ENCODE measurements around the gene RNLS.

Gene RNLS

DNA sequence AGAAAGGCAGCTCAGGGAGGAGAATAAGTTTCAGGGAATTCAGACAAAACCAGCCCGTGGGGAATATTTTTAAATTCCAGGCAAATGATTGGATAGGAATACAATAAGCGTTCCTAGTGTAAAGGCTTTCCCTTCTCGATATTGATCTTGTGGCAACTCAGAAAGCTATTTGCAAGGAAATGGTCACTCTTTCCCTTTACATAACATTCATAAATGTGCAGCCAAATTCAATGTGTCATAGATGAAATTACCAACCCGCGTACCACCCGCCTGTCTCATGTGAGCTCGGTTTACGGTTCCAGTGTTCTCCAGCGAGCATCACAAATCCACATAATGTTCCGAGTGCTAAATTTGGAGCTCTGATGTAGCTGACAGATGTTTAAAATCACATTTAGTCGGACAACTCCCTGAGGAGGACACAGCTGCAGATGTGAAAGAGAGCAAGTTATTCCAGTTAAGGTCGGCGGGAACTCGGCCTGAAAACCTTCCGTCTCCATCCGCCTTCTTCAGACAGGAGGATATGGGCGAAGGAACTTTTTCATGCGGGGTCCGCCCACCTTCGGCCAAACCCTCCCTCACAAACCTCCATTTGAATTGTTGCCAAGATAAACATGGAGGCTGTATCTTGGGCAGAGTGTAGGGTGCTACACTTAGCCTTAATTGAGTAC lies 327.0 kb downstream of the RNLS start:
- no peak for DNase-seq (ENCODE audit: low read depth)
- TF ChIP-seq, protein P1, sequence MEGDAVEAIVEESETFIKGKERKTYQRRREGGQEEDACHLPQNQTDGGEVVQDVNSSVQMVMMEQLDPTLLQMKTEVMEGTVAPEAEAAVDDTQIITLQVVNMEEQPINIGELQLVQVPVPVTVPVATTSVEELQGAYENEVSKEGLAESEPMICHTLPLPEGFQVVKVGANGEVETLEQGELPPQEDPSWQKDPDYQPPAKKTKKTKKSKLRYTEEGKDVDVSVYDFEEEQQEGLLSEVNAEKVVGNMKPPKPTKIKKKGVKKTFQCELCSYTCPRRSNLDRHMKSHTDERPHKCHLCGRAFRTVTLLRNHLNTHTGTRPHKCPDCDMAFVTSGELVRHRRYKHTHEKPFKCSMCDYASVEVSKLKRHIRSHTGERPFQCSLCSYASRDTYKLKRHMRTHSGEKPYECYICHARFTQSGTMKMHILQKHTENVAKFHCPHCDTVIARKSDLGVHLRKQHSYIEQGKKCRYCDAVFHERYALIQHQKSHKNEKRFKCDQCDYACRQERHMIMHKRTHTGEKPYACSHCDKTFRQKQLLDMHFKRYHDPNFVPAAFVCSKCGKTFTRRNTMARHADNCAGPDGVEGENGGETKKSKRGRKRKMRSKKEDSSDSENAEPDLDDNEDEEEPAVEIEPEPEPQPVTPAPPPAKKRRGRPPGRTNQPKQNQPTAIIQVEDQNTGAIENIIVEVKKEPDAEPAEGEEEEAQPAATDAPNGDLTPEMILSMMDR (IDR thresholded peaks at IDR 0.05; ENCODE audit: control insufficient read depth, insufficient read depth, low read depth, low read length, missing control alignments), result no peak
- H3K4me3 ChIP-seq (ENCODE audit: control insufficient read depth, low read depth, low read length), result no peak overlapping the region

DNA sequence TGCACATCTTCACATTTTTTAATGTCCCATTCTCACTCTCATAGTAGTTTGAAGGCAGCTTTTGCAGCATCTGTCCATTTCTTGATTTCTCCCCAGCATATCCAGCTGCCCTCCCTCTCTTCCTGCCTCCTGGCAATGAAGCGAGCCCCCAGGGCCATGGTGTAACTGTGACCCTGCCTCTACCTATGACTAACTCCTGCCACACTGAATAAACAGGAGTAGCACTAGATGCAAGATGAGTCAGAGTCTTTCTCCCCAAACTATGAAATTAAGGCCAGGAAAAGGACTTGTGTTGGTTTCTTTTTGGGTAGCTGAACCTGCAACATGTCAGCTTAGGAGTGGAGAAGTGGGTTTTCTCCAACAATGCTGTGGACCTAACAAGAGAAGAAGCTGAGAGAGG lies 329.0 kb downstream of the RNLS start:
- DNase-seq (ENCODE audit: low read depth), result peak; percentile 57
- TF ChIP-seq, protein P1 (IDR thresholded peaks at IDR 0.05; ENCODE audit: control insufficient read depth, insufficient read depth, low read depth, low read length, missing control alignments), result no peak

DNA sequence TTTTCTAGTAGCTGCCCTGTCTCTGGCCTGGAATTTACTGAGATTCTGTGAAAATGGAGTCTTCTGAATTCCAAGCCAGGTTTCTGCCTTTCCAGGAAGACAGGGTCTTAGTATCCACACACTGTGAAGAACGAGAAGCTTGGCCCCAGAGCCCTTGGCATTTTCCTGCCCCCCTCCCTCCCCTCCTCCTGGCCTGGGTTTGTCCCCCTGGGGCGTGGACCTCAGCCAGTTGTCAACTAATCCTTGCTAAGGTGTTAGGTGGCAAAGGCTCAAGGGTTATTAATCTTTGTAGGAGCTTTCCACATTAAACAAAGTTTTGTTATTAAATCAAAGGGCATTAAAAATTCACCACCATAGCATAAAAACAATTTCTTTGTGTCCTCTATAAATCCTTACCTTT lies 329.5 kb downstream of the RNLS start:
- DNase-seq (ENCODE audit: low read depth), result no peak
- TF ChIP-seq, protein P1 (IDR thresholded peaks at IDR 0.05; ENCODE audit: control insufficient read depth, insufficient read depth, low read depth, low read length, missing control alignments), result no peak
- no peak overlapping the region for H3K4me3 ChIP-seq (ENCODE audit: control insufficient read depth, low read depth, low read length)

More for the DNA sequence above, 329.0 kb downstream of the RNLS start:
- H3K4me3 ChIP-seq (ENCODE audit: control insufficient read depth, low read depth, low read length), result no peak overlapping the region

DNA sequence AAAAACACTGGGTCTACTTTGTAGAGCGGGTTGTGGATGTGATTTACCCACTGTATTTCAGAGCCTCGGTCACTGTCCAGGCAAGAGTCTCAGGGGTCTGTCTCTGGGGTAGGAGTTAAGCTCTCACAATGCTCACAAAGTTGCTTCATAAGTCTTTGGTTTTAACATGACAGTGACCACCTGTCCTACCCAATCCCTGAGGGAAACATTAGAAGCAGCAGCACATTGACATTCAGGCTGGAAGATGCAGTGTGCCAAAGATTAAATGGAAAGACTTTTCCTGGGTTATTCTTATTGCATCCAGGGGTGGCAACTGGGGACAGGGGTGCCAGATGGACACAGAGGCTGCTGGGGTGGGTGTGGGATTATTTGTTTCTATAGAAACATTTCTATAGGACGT lies 330.0 kb downstream of the RNLS start:
- no peak overlapping the region for H3K4me3 ChIP-seq (ENCODE audit: control insufficient read depth, low read depth, low read length)

DNA sequence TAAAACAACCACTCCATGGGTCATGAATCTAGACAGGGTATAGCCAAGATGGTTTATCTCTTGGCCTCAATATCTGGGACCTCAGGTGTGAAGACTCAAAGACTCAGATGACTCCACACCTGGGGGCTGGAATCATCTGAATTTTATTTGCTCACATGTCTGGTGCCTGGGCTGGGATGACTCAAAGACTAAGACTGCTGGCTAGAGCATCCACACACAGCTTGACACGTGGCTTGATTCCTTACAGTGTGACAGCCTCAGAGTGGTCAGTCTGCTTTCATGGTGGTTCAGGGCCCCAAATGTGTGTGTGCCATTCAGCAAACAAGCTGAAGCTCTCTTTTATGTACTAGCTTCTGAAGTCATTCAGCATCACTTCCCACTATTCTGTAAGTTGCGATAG lies 333.7 kb downstream of the RNLS start:
- H3K4me3 ChIP-seq (ENCODE audit: control insufficient read depth, low read depth, low read length), result no peak overlapping the region
- no peak for DNase-seq (ENCODE audit: low read depth)

More for the DNA sequence above, 330.0 kb downstream of the RNLS start:
- DNase-seq (ENCODE audit: low read depth), result no peak
- TF ChIP-seq, protein P1 (IDR thresholded peaks at IDR 0.05; ENCODE audit: control insufficient read depth, insufficient read depth, low read depth, low read length, missing control alignments), result no peak

DNA sequence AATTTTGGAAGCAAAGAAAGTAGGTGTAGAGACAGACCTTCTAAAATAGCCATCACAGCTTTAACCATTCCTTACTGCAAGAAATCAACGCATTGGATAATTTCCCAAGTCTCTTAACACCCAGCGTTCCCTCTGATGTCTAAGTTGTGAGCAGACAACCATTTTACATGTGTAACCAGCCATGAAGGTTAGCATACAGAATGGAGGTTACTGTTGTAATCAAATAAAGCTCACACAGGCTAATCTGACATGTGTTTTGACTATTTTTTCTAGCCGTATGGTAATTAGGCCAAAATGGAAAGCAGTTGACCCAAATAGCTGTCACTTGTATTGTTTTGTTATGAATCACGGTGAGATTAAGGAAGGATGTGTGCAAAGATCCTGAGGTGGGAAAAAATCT lies 336.4 kb downstream of the RNLS start:
- TF ChIP-seq, protein P1 (IDR thresholded peaks at IDR 0.05; ENCODE audit: control insufficient read depth, insufficient read depth, low read depth, low read length, missing control alignments), result no peak
- DNase-seq (ENCODE audit: low read depth), result no peak
- no peak overlapping the region for H3K4me3 ChIP-seq (ENCODE audit: control insufficient read depth, low read depth, low read length)

More for the DNA sequence above, 333.7 kb downstream of the RNLS start:
- TF ChIP-seq, protein P1 (IDR thresholded peaks at IDR 0.05; ENCODE audit: control insufficient read depth, insufficient read depth, low read depth, low read length, missing control alignments), result no peak

All from AG09309 (cell line).